ENCODE results near the gene DROSHA. TPM values are rescaled to one million over a fixed set of nuclear protein-coding genes. Genes with fewer than 3 reads are reported as not detected.
"Not testable (repeated sequence)": the region's sequence is repeated elsewhere in the genome, so short reads cannot be mapped to it uniquely, and the experiment has no call there.

Gene DROSHA
- total RNA-seq, 1 experiment from 2014 or later: 73.5 TPM

DNA sequence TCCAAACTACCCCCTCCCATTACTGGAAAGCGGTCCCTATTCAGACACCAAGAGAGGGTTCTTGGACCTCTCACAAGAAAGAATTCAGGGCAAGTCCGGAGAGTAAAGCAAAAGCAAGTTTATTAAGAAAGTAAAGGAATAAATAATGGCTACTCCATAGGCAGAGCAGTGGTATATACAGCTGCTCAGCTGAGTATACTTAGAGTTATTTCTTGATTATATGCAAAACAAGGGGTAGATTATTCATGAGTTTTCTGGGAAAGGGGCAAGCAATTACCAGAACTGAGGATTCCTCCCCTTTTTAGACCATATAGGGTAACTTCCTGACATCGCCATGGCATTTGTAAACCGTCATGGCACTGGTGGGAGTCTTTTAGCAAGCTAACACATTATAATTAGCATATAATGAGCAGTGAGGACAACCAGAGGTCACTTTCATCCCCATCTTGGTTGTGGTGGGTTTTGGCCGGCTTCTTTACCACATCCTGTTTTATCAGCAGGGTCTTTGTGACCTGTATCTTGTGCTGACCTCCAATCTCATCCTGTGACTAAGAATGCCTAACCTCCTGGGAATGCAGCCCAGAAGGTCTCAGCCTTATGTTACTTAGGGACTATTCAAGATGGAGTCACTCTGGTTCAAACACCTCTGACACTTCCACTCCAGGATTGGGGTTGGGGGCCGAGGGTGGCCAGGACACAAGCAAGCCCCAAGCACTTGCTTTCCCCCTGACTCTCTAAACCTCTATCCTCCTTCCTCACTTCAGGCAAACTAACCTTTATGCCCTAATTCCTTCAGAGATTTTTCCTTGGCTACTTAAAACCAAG, 170.0 kb downstream of the DROSHA start:
- H3K4me1 ChIP-seq (ENCODE audit: control insufficient read depth in 1 of 2, insufficient read depth in 2 of 2, low read length in 2 of 2); H3K27ac ChIP-seq (ENCODE audit: low read depth, low read length); H2AFZ ChIP-seq (ENCODE audit: low read depth, low read length, poor library complexity, severe bottlenecking); H3K9me3 ChIP-seq (ENCODE audit: control insufficient read depth in 1 of 2, insufficient read depth in 1 of 2, low read depth in 1 of 2, low read length in 2 of 2); intact Hi-C loops (cut with micrococcal nuclease); H3K4me3 ChIP-seq (replicated peaks in 1 of 2; ENCODE audit: low read depth in 1 of 2, low read length in 2 of 2); POLR2A ChIA-PET; DNase-seq (ENCODE audit: low read depth, low spot score); H3K9me2 ChIP-seq (ENCODE audit: insufficient read depth); BruUV-seq (replicated peaks); H3K79me2 ChIP-seq (ENCODE audit: insufficient read depth, low read length); H4K20me1 ChIP-seq (ENCODE audit: insufficient read depth); H3K9ac ChIP-seq (ENCODE audit: low read length); ATAC-seq; H3K36me3 ChIP-seq (ENCODE audit: control insufficient read depth in 1 of 2, insufficient read depth in 2 of 2, low read length in 2 of 2); CTCF ChIA-PET; H3K4me2 ChIP-seq (ENCODE audit: low read length); RAD21 ChIA-PET (ENCODE audit: low non-redundant PET in 1 of 2, low total read pairs in 2 of 2, uncharacterized antibody in 2 of 2, unreplicated experiment in 2 of 2); H3K27me3 ChIP-seq (ENCODE audit: insufficient read depth, low read length): not testable (repeated sequence)

- intact Hi-C loops (cut with micrococcal nuclease): no loop called here
- Histone ChIP-seq H3K27ac (ENCODE audit: low read depth, low read length) (no peak overlapping the region), H3K36me3 (ENCODE audit: control insufficient read depth in 1 of 2, insufficient read depth in 2 of 2, low read length in 2 of 2) (no peaks in the 10 kb centered on the region), H3K4me2 (ENCODE audit: low read length) (no peak overlapping the region), H3K9me3 (ENCODE audit: control insufficient read depth in 1 of 2, insufficient read depth in 1 of 2, low read depth in 1 of 2, low read length in 2 of 2) (no peaks in the 10 kb centered on the region), H3K79me2 (ENCODE audit: insufficient read depth, low read length) (no peaks in the 10 kb centered on the region), H3K27me3 (ENCODE audit: insufficient read depth, low read length) (no peaks in the 10 kb centered on the region), H3K9ac (ENCODE audit: low read length) (no peak overlapping the region), H3K4me3 (replicated peaks in 1 of 2; ENCODE audit: low read depth in 1 of 2, low read length in 2 of 2) (no peak overlapping the region), H4K20me1 (ENCODE audit: insufficient read depth) (no peaks in the 10 kb centered on the region), H2AFZ (ENCODE audit: low read depth, low read length, poor library complexity, severe bottlenecking) (no peak overlapping the region), H3K4me1 (ENCODE audit: control insufficient read depth in 1 of 2, insufficient read depth in 2 of 2, low read length in 2 of 2) (no peaks in the 10 kb centered on the region), H3K9me2 (ENCODE audit: insufficient read depth) (no peaks in the 10 kb centered on the region)
- BruUV-seq (replicated peaks): no TSS peak
- CTCF ChIA-PET: no interaction called here
- ATAC-seq: no peak
- RAD21 ChIA-PET (ENCODE audit: low non-redundant PET in 1 of 2, low total read pairs in 2 of 2, uncharacterized antibody in 2 of 2, unreplicated experiment in 2 of 2): no interaction called here
- TF ChIP-seq POLR2A (IDR thresholded peaks at IDR 0.05; ENCODE audit: borderline replicate concordance, extremely low read depth, insufficient read depth, insufficient read length): no peak
- no peak for TF ChIP-seq ZNF274 (IDR thresholded peaks at IDR 0.05; ENCODE audit: low read depth, low read length)
- no peak for TF ChIP-seq SP1 (IDR thresholded peaks at IDR 0.05; ENCODE audit: low read depth)
- TF ChIP-seq REST (IDR thresholded peaks at IDR 0.05; ENCODE audit: low read depth): no peak
- no peak for TF ChIP-seq EZH2phosphoT487 (IDR thresholded peaks at IDR 0.05; ENCODE audit: borderline replicate concordance)
- TF ChIP-seq ZFX (IDR thresholded peaks at IDR 0.05): no peak
- TF ChIP-seq EGR1 (IDR thresholded peaks at IDR 0.05; ENCODE audit: low read depth): no peak
- no peak for TF ChIP-seq YY1 (IDR thresholded peaks at IDR 0.05; ENCODE audit: extremely low read depth, insufficient replicate concordance, low read depth, low read length)
- no peak for TF ChIP-seq SRF (IDR thresholded peaks at IDR 0.05; ENCODE audit: low read depth)
- TF ChIP-seq, protein P1, sequence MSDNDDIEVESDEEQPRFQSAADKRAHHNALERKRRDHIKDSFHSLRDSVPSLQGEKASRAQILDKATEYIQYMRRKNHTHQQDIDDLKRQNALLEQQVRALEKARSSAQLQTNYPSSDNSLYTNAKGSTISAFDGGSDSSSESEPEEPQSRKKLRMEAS (IDR thresholded peaks at IDR 0.05): no peak
- no peak for TF ChIP-seq JUND (IDR thresholded peaks at IDR 0.05)
- TF ChIP-seq, protein P2, sequence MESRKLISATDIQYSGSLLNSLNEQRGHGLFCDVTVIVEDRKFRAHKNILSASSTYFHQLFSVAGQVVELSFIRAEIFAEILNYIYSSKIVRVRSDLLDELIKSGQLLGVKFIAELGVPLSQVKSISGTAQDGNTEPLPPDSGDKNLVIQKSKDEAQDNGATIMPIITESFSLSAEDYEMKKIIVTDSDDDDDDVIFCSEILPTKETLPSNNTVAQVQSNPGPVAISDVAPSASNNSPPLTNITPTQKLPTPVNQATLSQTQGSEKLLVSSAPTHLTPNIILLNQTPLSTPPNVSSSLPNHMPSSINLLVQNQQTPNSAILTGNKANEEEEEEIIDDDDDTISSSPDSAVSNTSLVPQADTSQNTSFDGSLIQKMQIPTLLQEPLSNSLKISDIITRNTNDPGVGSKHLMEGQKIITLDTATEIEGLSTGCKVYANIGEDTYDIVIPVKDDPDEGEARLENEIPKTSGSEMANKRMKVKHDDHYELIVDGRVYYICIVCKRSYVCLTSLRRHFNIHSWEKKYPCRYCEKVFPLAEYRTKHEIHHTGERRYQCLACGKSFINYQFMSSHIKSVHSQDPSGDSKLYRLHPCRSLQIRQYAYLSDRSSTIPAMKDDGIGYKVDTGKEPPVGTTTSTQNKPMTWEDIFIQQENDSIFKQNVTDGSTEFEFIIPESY (IDR thresholded peaks at IDR 0.05; ENCODE audit: extremely low read depth, insufficient replicate concordance, low read length): no peak
- no peak for TF ChIP-seq RAD21 (IDR thresholded peaks at IDR 0.05; ENCODE audit: low read depth)
- TF ChIP-seq CEBPB (IDR thresholded peaks at IDR 0.05; ENCODE audit: low read depth): no peak
- TF ChIP-seq CBX3 (IDR thresholded peaks at IDR 0.05; ENCODE audit: low read depth): no peak
- no peak for TF ChIP-seq ELF1 (IDR thresholded peaks at IDR 0.05; ENCODE audit: borderline replicate concordance, low read depth)
- POLR2A ChIA-PET: interaction anchor here (0.7 kb wide), 1 partner anchor 13 kb away, joined by 3 read pairs; no protein-coding TSS in a partner anchor
- DNase-seq (ENCODE audit: low read depth, low spot score): no peak
Measured at GRCh38 chr5:31361234-31361633, 170.7 kb downstream of the DROSHA start.
